GM19463 (cell line): Measurements from ENCODE around the gene NELL2.

Source experiments
- ATAC-seq: cut with Tn5 transposase; IDR thresholded peaks from one replicate; pipeline ENCODE4 v1.9.1; 2021; ENCODE audit warnings: mild to moderate bottlenecking, moderate library complexity; ENCODE audit not compliant: unreplicated experiment

NELL2 gene

DNA sequence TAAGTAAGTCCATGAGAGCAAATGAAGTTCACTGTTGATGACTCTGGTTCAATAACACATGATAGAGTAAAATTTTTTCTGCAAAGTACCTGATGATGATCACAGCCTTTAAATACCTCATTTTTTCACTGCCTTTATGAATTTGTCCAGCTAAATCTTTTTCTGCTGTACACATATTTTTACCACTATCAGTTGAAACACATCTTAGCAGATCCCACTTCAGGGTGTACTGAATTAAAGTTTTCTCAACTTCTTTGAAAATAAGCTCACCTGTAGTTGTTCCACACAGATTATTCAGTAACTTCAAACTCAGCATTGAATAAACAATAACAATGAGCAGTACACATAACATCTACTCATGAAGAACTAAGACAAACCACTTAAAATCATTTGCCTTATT lies 385.9 kb downstream of the NELL2 start:
- ATAC-seq, result no peak

- ATAC-seq, result no peak
Observed at GRCh38 chr12:44488180-44488579, 387.9 kb downstream of the NELL2 start.

GRCh38 chr12:44484862-44485261 lies 391.3 kb downstream of the NELL2 start:
- ATAC-seq, result no peak

DNA sequence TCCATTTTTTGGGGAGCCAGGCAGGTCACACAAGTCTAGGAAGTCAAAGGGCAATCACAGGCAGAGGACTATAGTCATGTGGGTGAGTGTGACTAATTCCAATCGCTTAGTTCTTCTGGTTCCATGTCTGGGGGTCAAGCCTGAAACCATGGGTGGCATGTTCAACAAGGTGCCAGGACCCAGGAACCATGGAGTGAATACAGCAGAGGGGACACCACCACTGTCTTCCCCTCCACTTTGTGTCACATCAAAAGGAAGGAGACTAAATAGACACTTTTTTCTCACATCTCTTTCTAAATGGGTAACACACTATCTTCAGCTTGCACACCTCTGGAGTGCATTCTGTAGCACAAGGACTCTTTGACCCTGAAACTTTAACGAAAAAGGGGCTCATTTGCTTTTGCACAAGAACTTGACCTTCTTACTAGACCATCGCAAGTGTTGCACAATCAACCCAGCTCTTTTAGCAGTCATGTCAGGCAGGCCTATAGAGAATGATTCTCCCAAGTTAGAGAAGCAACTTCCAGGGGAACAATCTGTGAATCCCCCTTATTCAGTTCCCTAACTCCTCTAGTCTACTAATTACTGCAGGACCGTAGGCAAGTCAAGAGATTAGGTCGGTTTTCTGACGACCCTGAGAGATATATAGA lies 398.7 kb downstream of the NELL2 start:
- ATAC-seq, result no peak

- no peak for ATAC-seq
Observed at GRCh38 chr12:44476683-44477082, 399.4 kb downstream of the NELL2 start.

DNA sequence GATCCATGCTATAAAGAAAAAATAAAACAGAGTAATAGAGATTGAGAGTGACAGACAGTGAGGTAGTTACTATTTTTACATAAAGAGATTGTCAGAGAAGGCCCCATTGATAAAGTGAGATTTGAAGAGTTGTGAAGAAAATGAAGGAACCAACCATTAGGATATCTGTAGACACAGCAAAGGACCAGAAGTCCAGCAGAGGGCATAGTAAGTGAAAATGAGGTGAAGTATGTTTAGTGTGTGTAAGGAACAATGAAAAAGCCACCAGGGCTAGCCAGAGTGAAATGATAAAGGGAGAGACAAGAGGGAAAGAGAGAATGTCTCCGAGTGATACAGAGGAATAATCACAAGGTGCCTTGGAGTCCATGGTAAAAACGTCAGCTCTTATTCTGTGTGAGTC lies 411.0 kb downstream of the NELL2 start:
- ATAC-seq, result no peak

- ATAC-seq, result no peak
Observed at GRCh38 chr12:44464180-44464579, 411.9 kb downstream of the NELL2 start.

- ATAC-seq, result no peak
Observed at GRCh38 chr12:44462729-44463128, 413.4 kb downstream of the NELL2 start.

DNA sequence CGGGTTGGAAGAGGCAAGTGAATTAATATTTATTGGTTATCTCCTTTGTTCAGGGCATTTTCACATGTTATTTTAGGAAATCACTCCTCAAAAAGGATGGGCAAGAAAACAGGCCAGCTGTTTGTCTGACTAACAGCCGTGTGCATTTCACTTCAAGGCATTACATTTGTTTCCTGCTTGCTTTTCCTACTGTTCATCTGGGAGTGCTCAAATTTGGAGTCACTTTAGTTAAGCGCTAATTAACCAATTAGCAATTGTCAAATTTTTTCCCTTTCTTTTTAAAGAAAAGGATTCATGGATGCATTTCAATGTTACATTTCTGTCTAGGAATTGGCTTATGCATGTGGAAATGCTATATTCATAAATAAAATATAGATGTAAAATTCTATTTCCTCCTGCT lies 415.9 kb downstream of the NELL2 start:
- ATAC-seq, result no peak

DNA sequence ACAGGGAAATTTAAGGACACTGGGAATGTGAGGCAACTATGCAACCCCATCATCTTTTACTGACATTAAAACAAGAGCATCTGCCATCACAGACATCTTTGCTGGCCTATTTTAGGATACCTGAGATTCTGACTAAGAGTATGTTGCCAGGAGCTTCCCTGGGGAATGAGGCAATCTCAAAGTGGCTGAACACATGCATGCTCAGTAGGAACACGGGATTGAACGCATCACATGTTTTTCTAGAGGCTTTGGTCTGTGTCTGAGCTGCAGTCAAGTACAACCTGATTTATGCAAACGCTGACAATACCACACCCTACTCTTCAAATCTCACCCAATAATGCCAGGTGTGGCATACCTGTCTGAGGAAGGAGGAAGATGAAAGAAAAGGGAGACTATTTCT lies 416.5 kb downstream of the NELL2 start:
- ATAC-seq, result no peak
